WTC11 (cell line): ENCODE measurements around the gene SNX20. TPM values are rescaled to one million over a fixed set of nuclear protein-coding genes. Genes with fewer than 3 reads are reported as not detected.

ENCODE experiments used
- ATAC-seq: fragments of 200-7000 bp; cut with Tn5 transposase; 2 replicates; pipeline ENCODE4 v1.10.0; 2021; ENCODE audit warnings: mild to moderate bottlenecking, moderate library complexity
- CTCF ChIA-PET: fragments of 300-600 bp; sonication (Branson Sonifier 250); formaldehyde crosslinking; loops from one replicate; lab custom pipeline; 2021; ENCODE audit warnings: antibody characterized with exemption; lab: Charles Lee
- POLR2A ChIA-PET: fragments of 350-600 bp; sonication (Branson Sonifier 250); formaldehyde crosslinking; loops from one replicate; lab custom pipeline; 2021; ENCODE audit warnings: antibody characterized with exemption; lab: Charles Lee
- DNase-seq: peaks from one replicate; pipeline ENCODE4 v3.0.0; 2021; ENCODE audit warnings: low spot score
- H3K27ac Mint-ChIP-seq: 2 replicates; pipeline ENCODE4 v1.8.0; 2021; ENCODE audit warnings: mixed read lengths
- H3K27me3 Mint-ChIP-seq: 2 replicates; pipeline ENCODE4 v1.8.0; 2021; ENCODE audit warnings: low read depth, mild to moderate bottlenecking, moderate library complexity, mixed read lengths
- H3K36me3 Mint-ChIP-seq: 2 replicates; pipeline ENCODE4 v1.8.0; 2021; ENCODE audit warnings: mixed read lengths
- H3K4me1 Mint-ChIP-seq: 2 replicates; pipeline ENCODE4 v1.8.0; 2022; ENCODE audit warnings: mixed read lengths
- H3K4me3 Mint-ChIP-seq: 2 replicates; pipeline ENCODE4 v1.8.0; 2021; ENCODE audit warnings: mild to moderate bottlenecking, moderate library complexity, mixed read lengths
- H3K9me3 Mint-ChIP-seq: 2 replicates; pipeline ENCODE4 v1.8.0; 2021; ENCODE audit warnings: mixed read lengths
- CBFB ChIP-seq: sonication (generic); formaldehyde crosslinking; IDR thresholded peaks from 2 replicates; pipeline ENCODE4 v1.8.1; 2022; ENCODE audit warnings: mild to moderate bottlenecking, low read depth, missing genetic modification reagents
- CREM ChIP-seq: sonication (generic); formaldehyde crosslinking; IDR thresholded peaks from 2 replicates; pipeline ENCODE4 v1.8.1; 2022; ENCODE audit warnings: mild to moderate bottlenecking, missing genetic modification reagents, moderate library complexity
- FOXJ3 ChIP-seq: sonication (generic); formaldehyde crosslinking; IDR thresholded peaks from 2 replicates; pipeline ENCODE4 v1.9.0; 2021; ENCODE audit warnings: missing genetic modification reagents, mild to moderate bottlenecking, borderline replicate concordance
- FOXP1 ChIP-seq: sonication (generic); formaldehyde crosslinking; IDR thresholded peaks from 2 replicates; pipeline ENCODE4 v1.8.0; 2022; ENCODE audit warnings: missing genetic modification reagents, mild to moderate bottlenecking, moderate library complexity, borderline replicate concordance
- KAT7 ChIP-seq: sonication (generic); formaldehyde crosslinking; IDR thresholded peaks from 2 replicates; pipeline ENCODE4 v1.8.1; 2023; ENCODE audit warnings: missing genetic modification reagents, mild to moderate bottlenecking, borderline replicate concordance
- MXD4 ChIP-seq: fragments of 250-450 bp; sonication (Bioruptor Pico); IDR thresholded peaks from 2 replicates; pipeline ENCODE4 v1.8.0; 2021; ENCODE audit warnings: mild to moderate bottlenecking, moderate library complexity, borderline replicate concordance
- MYBL2 ChIP-seq: sonication (generic); formaldehyde crosslinking; IDR thresholded peaks from 2 replicates; pipeline ENCODE4 v1.8.1; 2023; ENCODE audit warnings: mild to moderate bottlenecking, moderate library complexity, missing genetic modification reagents
- NR2C2 ChIP-seq: sonication (generic); formaldehyde crosslinking; IDR thresholded peaks from 2 replicates; pipeline ENCODE4 v1.8.0; 2022; ENCODE audit warnings: mild to moderate bottlenecking, missing genetic modification reagents
- PRRX2 ChIP-seq: fragments of 250-450 bp; sonication (Bioruptor Pico); IDR thresholded peaks from 2 replicates; pipeline ENCODE4 v1.8.0; 2021; ENCODE audit warnings: mild to moderate bottlenecking
- SMAD3 ChIP-seq: sonication (generic); formaldehyde crosslinking; IDR thresholded peaks from 2 replicates; pipeline ENCODE4 v1.8.0; 2022; ENCODE audit warnings: missing genetic modification reagents, mild to moderate bottlenecking, borderline replicate concordance
- SOX15 ChIP-seq: fragments of 250-450 bp; sonication (Bioruptor Pico); IDR thresholded peaks from 2 replicates; pipeline ENCODE4 v1.9.0; 2021; ENCODE audit warnings: mild to moderate bottlenecking
- ZNF121 ChIP-seq: sonication (generic); formaldehyde crosslinking; IDR thresholded peaks from 2 replicates; pipeline ENCODE4 v1.8.0; 2023; ENCODE audit warnings: missing genetic modification reagents
- ZNF232 ChIP-seq: sonication (generic); formaldehyde crosslinking; IDR thresholded peaks from 2 replicates; pipeline ENCODE4 v1.8.0; 2022; ENCODE audit warnings: mild to moderate bottlenecking, missing genetic modification reagents
- ZNF317 ChIP-seq: sonication (generic); formaldehyde crosslinking; IDR thresholded peaks from 2 replicates; pipeline ENCODE4 v1.8.1; 2023; ENCODE audit warnings: low read depth, mild to moderate bottlenecking, moderate library complexity, missing genetic modification reagents, borderline replicate concordance
- total RNA-seq: library from RNA; stranded (reverse); gene quantifications from 3 replicates; pipeline ENCODE4 v1.2.3, GENCODE V29; 2021
- TF ChIP-seq, protein P1 (sequence below): sonication (generic); formaldehyde crosslinking; IDR thresholded peaks from 2 replicates; pipeline ENCODE4 v1.8.0; 2022; ENCODE audit warnings: mild to moderate bottlenecking, missing genetic modification reagents
- TF ChIP-seq, protein P2 (sequence below): fragments of 250-450 bp; sonication (Bioruptor Pico); IDR thresholded peaks from 2 replicates; pipeline ENCODE4 v1.9.0; 2021; ENCODE audit warnings: mild to moderate bottlenecking, borderline replicate concordance
- TF ChIP-seq, protein P3 (sequence below): sonication (generic); formaldehyde crosslinking; IDR thresholded peaks from 2 replicates; pipeline ENCODE4 v1.8.1; 2023; ENCODE audit warnings: mild to moderate bottlenecking, missing genetic modification reagents
- TF ChIP-seq, protein P4 (sequence below): sonication (generic); formaldehyde crosslinking; IDR thresholded peaks from 2 replicates; pipeline ENCODE4 v1.8.0; 2022; ENCODE audit warnings: mild to moderate bottlenecking, missing genetic modification reagents
- TF ChIP-seq, protein P5 (sequence below): sonication (generic); formaldehyde crosslinking; IDR thresholded peaks from 2 replicates; pipeline ENCODE4 v1.8.1; 2023; ENCODE audit warnings: mild to moderate bottlenecking, missing genetic modification reagents
- TF ChIP-seq, protein P6 (sequence below): sonication (generic); formaldehyde crosslinking; conservative IDR thresholded peaks from 2 replicates; pipeline ENCODE4 v1.8.1; 2022; ENCODE audit warnings: mild to moderate bottlenecking, missing genetic modification reagents
- TF ChIP-seq, protein P7 (sequence below): sonication (generic); formaldehyde crosslinking; IDR thresholded peaks from 2 replicates; pipeline ENCODE4 v1.8.1; 2022; ENCODE audit warnings: mild to moderate bottlenecking, moderate library complexity, missing genetic modification reagents

SNX20 gene
- total RNA-seq, 1 experiment from 2014 or later = not detected

DNA sequence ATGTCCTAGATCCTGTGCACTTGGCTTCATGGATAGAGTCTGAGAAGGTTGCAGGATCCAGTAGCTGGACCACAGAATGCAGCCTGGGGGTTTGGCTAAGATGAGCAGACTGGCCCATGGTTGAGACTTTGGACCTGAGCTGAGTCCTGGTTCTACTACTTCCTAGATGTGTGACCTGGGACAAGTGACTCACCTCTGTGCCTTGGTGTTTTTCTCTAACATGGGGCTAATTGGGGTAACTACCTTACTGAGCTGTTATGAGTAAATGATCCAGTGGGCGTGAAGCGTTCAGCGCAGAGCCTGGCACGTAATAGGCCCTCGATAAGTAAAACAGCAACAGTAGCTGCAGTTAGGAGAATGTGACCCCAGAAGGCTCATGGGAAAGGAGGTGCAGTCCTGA is 38.8 kb downstream of the SNX20 start:
- Mint-ChIP-seq H3K4me3 (no peak overlapping the region), H3K9me3 (no peaks in the 10 kb centered on the region), H3K27ac (no peak overlapping the region), H3K36me3 (no peaks in the 10 kb centered on the region), H3K27me3 (no peaks in the 10 kb centered on the region), H3K4me1 (peaks cover 15% of the 10 kb centered on the region)
- POLR2A ChIA-PET = no interaction called here
- CTCF ChIA-PET = interaction anchor here (0.7 kb wide), 1 partner anchor 48 kb away, joined by 3 read pairs; no protein-coding TSS in a partner anchor
- no peak for TF ChIP-seq ZNF317 (CRISPR knock-in tag)
- TF ChIP-seq CBFB (CRISPR knock-in tag) = no peak
- TF ChIP-seq NR2C2 (CRISPR knock-in tag) = no peak
- no peak for TF ChIP-seq SOX15 (CRISPR knock-in tag)
- TF ChIP-seq FOXP1 = no peak
- TF ChIP-seq MYBL2 (CRISPR knock-in tag) = no peak
- TF ChIP-seq, protein P1, sequence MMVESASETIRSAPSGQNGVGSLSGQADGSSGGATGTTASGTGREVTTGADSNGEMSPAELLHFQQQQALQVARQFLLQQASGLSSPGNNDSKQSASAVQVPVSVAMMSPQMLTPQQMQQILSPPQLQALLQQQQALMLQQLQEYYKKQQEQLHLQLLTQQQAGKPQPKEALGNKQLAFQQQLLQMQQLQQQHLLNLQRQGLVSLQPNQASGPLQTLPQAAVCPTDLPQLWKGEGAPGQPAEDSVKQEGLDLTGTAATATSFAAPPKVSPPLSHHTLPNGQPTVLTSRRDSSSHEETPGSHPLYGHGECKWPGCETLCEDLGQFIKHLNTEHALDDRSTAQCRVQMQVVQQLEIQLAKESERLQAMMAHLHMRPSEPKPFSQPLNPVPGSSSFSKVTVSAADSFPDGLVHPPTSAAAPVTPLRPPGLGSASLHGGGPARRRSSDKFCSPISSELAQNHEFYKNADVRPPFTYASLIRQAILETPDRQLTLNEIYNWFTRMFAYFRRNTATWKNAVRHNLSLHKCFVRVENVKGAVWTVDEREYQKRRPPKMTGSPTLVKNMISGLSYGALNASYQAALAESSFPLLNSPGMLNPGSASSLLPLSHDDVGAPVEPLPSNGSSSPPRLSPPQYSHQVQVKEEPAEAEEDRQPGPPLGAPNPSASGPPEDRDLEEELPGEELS = no peak
- TF ChIP-seq, protein P2, sequence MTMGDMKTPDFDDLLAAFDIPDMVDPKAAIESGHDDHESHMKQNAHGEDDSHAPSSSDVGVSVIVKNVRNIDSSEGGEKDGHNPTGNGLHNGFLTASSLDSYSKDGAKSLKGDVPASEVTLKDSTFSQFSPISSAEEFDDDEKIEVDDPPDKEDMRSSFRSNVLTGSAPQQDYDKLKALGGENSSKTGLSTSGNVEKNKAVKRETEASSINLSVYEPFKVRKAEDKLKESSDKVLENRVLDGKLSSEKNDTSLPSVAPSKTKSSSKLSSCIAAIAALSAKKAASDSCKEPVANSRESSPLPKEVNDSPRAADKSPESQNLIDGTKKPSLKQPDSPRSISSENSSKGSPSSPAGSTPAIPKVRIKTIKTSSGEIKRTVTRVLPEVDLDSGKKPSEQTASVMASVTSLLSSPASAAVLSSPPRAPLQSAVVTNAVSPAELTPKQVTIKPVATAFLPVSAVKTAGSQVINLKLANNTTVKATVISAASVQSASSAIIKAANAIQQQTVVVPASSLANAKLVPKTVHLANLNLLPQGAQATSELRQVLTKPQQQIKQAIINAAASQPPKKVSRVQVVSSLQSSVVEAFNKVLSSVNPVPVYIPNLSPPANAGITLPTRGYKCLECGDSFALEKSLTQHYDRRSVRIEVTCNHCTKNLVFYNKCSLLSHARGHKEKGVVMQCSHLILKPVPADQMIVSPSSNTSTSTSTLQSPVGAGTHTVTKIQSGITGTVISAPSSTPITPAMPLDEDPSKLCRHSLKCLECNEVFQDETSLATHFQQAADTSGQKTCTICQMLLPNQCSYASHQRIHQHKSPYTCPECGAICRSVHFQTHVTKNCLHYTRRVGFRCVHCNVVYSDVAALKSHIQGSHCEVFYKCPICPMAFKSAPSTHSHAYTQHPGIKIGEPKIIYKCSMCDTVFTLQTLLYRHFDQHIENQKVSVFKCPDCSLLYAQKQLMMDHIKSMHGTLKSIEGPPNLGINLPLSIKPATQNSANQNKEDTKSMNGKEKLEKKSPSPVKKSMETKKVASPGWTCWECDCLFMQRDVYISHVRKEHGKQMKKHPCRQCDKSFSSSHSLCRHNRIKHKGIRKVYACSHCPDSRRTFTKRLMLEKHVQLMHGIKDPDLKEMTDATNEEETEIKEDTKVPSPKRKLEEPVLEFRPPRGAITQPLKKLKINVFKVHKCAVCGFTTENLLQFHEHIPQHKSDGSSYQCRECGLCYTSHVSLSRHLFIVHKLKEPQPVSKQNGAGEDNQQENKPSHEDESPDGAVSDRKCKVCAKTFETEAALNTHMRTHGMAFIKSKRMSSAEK (CRISPR knock-in tag) = no peak
- TF ChIP-seq PRRX2 (CRISPR knock-in tag) = no peak
- no peak for TF ChIP-seq SMAD3 (CRISPR knock-in tag)
- TF ChIP-seq ZNF121 = no peak
- no peak for TF ChIP-seq CREM
- TF ChIP-seq FOXJ3 (CRISPR knock-in tag) = no peak
- TF ChIP-seq, protein P3, sequence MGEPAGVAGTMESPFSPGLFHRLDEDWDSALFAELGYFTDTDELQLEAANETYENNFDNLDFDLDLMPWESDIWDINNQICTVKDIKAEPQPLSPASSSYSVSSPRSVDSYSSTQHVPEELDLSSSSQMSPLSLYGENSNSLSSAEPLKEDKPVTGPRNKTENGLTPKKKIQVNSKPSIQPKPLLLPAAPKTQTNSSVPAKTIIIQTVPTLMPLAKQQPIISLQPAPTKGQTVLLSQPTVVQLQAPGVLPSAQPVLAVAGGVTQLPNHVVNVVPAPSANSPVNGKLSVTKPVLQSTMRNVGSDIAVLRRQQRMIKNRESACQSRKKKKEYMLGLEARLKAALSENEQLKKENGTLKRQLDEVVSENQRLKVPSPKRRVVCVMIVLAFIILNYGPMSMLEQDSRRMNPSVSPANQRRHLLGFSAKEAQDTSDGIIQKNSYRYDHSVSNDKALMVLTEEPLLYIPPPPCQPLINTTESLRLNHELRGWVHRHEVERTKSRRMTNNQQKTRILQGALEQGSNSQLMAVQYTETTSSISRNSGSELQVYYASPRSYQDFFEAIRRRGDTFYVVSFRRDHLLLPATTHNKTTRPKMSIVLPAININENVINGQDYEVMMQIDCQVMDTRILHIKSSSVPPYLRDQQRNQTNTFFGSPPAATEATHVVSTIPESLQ (CRISPR knock-in tag) = no peak
- TF ChIP-seq, protein P4, sequence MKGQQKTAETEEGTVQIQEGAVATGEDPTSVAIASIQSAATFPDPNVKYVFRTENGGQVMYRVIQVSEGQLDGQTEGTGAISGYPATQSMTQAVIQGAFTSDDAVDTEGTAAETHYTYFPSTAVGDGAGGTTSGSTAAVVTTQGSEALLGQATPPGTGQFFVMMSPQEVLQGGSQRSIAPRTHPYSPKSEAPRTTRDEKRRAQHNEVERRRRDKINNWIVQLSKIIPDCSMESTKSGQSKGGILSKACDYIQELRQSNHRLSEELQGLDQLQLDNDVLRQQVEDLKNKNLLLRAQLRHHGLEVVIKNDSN (CRISPR knock-in tag) = no peak
- no peak for ATAC-seq
- no peak for DNase-seq

DNA sequence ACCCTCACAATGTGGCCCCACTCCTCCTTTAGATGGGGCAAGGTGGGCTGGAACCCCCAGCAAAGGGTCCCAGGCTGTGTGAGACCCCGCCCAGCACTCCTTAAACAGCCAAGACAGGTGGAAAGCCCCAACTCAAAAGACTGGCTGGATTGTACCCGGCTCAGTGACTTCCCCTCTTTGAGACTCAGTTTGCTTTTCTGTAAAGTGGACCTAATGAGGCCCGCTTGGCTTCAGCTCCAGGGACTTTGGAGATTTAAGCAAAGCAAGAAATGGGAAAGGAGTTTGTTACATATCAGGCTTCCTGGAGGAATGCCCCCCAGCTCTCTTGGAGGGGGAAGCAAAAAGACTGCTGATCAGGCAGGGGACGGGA is 39.3 kb downstream of the SNX20 start:
- Mint-ChIP-seq H3K36me3 (no peaks in the 10 kb centered on the region), H3K4me3 (no peak overlapping the region), H3K27me3 (no peaks in the 10 kb centered on the region), H3K4me1 (peaks cover 15% of the 10 kb centered on the region), H3K27ac (no peak overlapping the region), H3K9me3 (no peaks in the 10 kb centered on the region)
- ChIA-PET CTCF (interaction anchor here (1.7 kb wide), 1 partner anchor 48 kb away, joined by 6 read pairs; no protein-coding TSS in a partner anchor), POLR2A (no interaction called here)
- ATAC-seq (no peak), DNase-seq (no peak)
- TF ChIP-seq, protein P3 (CRISPR knock-in tag) = no peak
- TF ChIP-seq, protein P4 (CRISPR knock-in tag) = no peak
- TF ChIP-seq, protein P5, sequence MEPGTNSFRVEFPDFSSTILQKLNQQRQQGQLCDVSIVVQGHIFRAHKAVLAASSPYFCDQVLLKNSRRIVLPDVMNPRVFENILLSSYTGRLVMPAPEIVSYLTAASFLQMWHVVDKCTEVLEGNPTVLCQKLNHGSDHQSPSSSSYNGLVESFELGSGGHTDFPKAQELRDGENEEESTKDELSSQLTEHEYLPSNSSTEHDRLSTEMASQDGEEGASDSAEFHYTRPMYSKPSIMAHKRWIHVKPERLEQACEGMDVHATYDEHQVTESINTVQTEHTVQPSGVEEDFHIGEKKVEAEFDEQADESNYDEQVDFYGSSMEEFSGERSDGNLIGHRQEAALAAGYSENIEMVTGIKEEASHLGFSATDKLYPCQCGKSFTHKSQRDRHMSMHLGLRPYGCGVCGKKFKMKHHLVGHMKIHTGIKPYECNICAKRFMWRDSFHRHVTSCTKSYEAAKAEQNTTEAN (CRISPR knock-in tag) = no peak
- no peak for TF ChIP-seq FOXP1
- TF ChIP-seq, protein P6, sequence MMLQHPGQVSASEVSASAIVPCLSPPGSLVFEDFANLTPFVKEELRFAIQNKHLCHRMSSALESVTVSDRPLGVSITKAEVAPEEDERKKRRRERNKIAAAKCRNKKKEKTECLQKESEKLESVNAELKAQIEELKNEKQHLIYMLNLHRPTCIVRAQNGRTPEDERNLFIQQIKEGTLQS (CRISPR knock-in tag) = no peak
- TF ChIP-seq MXD4 (CRISPR knock-in tag) = no peak
- no peak for TF ChIP-seq ZNF232 (CRISPR knock-in tag)
- no peak for TF ChIP-seq KAT7 (CRISPR knock-in tag)
- TF ChIP-seq, protein P7, sequence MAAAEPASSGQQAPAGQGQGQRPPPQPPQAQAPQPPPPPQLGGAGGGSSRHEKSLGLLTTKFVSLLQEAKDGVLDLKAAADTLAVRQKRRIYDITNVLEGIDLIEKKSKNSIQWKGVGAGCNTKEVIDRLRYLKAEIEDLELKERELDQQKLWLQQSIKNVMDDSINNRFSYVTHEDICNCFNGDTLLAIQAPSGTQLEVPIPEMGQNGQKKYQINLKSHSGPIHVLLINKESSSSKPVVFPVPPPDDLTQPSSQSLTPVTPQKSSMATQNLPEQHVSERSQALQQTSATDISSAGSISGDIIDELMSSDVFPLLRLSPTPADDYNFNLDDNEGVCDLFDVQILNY (CRISPR knock-in tag) = no peak
